Bronchial epithelial cell (primary cell): ENCODE data around the gene RAPGEF1. TPM values are rescaled to one million over a fixed set of nuclear protein-coding genes. Genes with fewer than 3 reads are reported as not detected.

Source experiments
- DNase-seq: peaks from one replicate; pipeline ENCODE4 v3.0.0-alpha.2; 2010; ENCODE audit warnings: low read depth
- FAIRE-seq: peaks from 2 replicates; lab custom pipeline; 2011; peaks lifted over from hg19 to GRCh38; lab: Jason Lieb, UNC
- H3K27me3 ChIP-seq: 2 replicates; pipeline ENCODE4 v1.5.1; 2011; ENCODE audit warnings: low read length; ENCODE audit not compliant: control insufficient read depth, insufficient read depth
- H3K36me3 ChIP-seq: 2 replicates; pipeline ENCODE4 v1.5.1; 2011; ENCODE audit warnings: low read length; ENCODE audit not compliant: control insufficient read depth, insufficient read depth
- H3K4me3 ChIP-seq: 2 replicates; pipeline ENCODE4 v1.5.1; 2011; ENCODE audit warnings: mild to moderate bottlenecking, low read depth, low read length, control low read depth
- total RNA-seq: library from RNA; depleted of rRNA; stranded (reverse); fragments of >200 nt; gene quantifications from 2 replicates; pipeline ENCODE4 v1.2.1, GENCODE V29; 2014
- TF ChIP-seq, protein P1 (sequence below): IDR thresholded peaks from 2 replicates; pipeline ENCODE4 v1.5.1; 2011; ENCODE audit warnings: mild to moderate bottlenecking, moderate library complexity, low read length, control low read depth, inconsistent platforms; ENCODE audit not compliant: insufficient read depth, severe bottlenecking

Gene RAPGEF1
- total RNA-seq, 1 donor from 2014 or later: 19.2 TPM

DNA sequence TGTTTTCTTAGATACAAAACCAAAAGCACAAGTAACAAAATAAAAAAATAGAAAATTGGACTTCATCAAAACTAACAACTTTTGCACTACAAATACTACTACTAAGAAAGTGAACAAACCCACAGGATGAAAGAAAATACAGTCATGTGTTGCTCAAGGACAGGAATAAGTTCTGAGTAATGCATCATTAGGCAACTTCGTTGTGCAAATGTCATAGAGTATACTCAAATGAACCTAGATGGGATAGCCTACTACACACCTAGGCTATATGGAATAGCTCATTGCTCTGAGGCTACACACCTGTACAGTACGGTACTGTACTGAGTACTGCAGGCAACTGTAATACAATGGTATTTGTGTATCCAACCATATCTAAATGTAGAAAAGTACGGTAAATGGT lies 88.3 kb downstream of the RAPGEF1 start:
- DNase-seq (peak; percentile 93), FAIRE-seq (no peak)

DNA sequence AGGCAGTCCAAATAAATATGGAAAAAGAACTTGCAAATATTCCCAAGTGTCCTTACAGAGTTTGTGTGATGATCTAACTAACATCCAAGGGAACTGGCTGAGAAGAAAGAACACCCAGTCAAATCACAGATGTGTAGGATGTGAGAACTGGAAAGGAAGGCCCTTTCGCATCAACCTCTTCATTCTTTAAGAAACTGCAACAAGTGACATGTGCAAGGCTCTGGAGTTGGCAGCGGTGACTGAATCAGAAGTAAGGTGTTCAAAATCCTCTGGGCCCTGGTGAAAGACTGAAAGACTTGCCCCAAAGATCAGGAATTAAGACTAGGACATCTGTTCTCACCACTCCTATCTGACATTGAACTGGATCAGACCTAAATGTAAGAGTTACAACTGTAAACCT lies 88.7 kb downstream of the RAPGEF1 start:
- Histone ChIP-seq H3K4me3 (no peak overlapping the region), H3K36me3 (no peaks in the 10 kb centered on the region), H3K27me3 (no peaks in the 10 kb centered on the region)
- no peak for FAIRE-seq
- DNase-seq: no peak
- TF ChIP-seq, protein P1, sequence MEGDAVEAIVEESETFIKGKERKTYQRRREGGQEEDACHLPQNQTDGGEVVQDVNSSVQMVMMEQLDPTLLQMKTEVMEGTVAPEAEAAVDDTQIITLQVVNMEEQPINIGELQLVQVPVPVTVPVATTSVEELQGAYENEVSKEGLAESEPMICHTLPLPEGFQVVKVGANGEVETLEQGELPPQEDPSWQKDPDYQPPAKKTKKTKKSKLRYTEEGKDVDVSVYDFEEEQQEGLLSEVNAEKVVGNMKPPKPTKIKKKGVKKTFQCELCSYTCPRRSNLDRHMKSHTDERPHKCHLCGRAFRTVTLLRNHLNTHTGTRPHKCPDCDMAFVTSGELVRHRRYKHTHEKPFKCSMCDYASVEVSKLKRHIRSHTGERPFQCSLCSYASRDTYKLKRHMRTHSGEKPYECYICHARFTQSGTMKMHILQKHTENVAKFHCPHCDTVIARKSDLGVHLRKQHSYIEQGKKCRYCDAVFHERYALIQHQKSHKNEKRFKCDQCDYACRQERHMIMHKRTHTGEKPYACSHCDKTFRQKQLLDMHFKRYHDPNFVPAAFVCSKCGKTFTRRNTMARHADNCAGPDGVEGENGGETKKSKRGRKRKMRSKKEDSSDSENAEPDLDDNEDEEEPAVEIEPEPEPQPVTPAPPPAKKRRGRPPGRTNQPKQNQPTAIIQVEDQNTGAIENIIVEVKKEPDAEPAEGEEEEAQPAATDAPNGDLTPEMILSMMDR: no peak

More for the DNA sequence above, 88.3 kb downstream of the RAPGEF1 start:
- TF ChIP-seq, protein P1: no peak
- Histone ChIP-seq H3K27me3 (no peaks in the 10 kb centered on the region), H3K4me3 (no peak overlapping the region), H3K36me3 (no peaks in the 10 kb centered on the region)

DNA sequence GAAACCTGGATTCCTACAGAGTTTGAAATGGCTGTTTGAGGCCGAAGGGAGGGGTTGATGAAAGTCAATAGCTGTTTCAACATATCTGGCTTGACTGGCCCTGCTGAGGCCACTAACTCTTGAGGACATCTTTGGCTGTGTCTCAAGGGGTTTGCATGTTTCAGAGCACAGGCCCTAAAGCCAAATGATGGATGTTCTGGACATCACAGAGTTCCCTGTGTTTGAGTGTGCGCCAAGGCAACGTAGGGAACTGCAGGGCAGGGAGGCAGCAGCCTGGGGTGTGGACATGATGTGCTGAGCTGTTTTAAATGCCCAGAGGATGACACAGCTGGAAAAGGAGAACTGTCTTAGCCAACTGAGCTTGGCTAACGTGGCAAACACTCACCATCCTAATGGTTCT lies 89.6 kb downstream of the RAPGEF1 start:
- no peak for FAIRE-seq
- peak; percentile 50 for DNase-seq

DNA sequence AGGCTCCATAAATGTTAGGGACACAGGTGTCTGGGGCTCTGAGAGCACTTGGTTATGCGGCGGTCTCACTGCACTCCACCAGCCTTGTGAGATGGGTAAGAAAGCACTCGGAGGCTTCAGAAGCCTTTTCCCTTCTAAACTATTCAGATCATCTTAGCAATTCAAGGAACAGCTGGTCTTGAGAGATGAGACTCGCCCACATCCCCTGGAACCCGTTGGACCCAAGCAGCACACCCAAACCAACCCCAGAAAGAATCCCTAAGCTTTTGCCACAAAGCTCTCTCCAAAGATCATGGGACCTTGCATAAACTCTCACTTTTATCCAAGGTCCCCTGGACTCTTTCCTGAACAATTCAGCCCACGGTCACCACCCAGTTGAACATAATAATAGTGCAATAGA lies 90.2 kb downstream of the RAPGEF1 start:
- Histone ChIP-seq H3K36me3 (no peaks in the 10 kb centered on the region), H3K4me3 (no peak overlapping the region), H3K27me3 (no peaks in the 10 kb centered on the region)
- TF ChIP-seq, protein P1: no peak
- FAIRE-seq (no peak), DNase-seq (no peak)

More for the DNA sequence above, 89.6 kb downstream of the RAPGEF1 start:
- H3K4me3 ChIP-seq: no peak overlapping the region
- no peaks in the 10 kb centered on the region for H3K27me3 ChIP-seq
- TF ChIP-seq, protein P1: no peak
- no peaks in the 10 kb centered on the region for H3K36me3 ChIP-seq

DNA sequence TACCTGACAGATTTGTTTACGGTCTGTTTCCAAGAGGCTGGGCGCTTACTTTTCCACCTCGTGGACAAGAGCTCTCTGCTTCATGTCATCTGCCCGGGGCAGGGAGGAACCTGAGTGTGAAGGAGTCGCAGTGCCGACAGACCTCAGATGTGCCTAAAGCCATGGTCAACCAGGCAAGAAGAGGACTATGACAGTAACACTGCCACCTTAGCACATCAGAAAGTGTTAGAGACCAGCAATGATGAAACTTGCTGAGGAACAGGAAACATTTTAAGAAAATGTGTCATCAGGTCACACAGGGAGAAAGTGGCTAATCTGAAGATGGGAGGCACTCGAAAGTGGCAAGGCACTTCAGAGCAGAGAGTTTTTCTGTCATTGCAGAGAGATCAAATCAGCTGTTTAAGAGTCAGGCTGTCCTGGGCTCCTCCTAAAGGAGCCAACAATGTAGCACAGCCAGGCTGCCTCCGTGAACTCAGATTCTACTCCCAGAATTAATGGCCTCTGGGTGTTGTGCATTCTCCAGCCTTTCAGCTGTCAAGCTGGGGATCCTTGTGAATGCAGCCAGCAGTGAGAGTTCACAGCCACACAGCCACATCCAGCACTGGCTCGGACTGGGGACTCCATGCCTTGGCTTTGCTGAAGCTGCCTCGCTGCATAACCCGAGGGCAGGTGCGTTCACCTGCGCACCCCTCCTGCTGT lies 94.6 kb downstream of the RAPGEF1 start:
- Histone ChIP-seq H3K27me3 (no peaks in the 10 kb centered on the region), H3K4me3 (no peak overlapping the region), H3K36me3 (no peaks in the 10 kb centered on the region)
- DNase-seq: no peak
- TF ChIP-seq, protein P1: no peak
- FAIRE-seq: no peak
